GM23338 (cell line): ENCODE results near the gene HAUS8. TPM values are rescaled to one million over a fixed set of nuclear protein-coding genes. Genes with fewer than 3 reads are reported as not detected.

Source experiments
- ATAC-seq: fragments of 200-7000 bp; cut with Tn5 transposase; 3 replicates; pipeline ENCODE4 v1.9.1; 2020
- DNase-seq: peaks from one replicate; pipeline ENCODE4 v3.0.0-alpha.2; 2015; ENCODE audit warnings: low spot score
- H2AFZ ChIP-seq: fragments of 200-600 bp; sonication (generic); 2 replicates; pipeline ENCODE4 v1.8.0; 2016; ENCODE audit warnings: antibody characterized with exemption, mild to moderate bottlenecking, moderate library complexity
- H3F3A ChIP-seq: fragments of 200-600 bp; sonication (generic); replicated peaks from 2 replicates; pipeline ENCODE4 v1.8.0; 2017; ENCODE audit warnings: antibody characterized with exemption, mixed run types, low read depth
- H3K27ac ChIP-seq: fragments of 200-600 bp; sonication (generic); 2 replicates; pipeline ENCODE4 v1.6.1; 2016; ENCODE audit warnings: low read depth
- H3K27me3 ChIP-seq: fragments of 200-600 bp; sonication (generic); 2 replicates; pipeline ENCODE4 v1.8.0; 2016; ENCODE audit warnings: mild to moderate bottlenecking, mixed run types, moderate library complexity; ENCODE audit not compliant: insufficient read depth
- H3K36me3 ChIP-seq: fragments of 200-600 bp; sonication (generic); 2 replicates; pipeline ENCODE4 v1.8.0; 2016; ENCODE audit warnings: mild to moderate bottlenecking; ENCODE audit not compliant: insufficient read depth
- H3K4me1 ChIP-seq: fragments of 200-600 bp; sonication (generic); 2 replicates; pipeline ENCODE4 v1.8.0; 2016; ENCODE audit warnings: mild to moderate bottlenecking, moderate library complexity; ENCODE audit not compliant: insufficient read depth
- H3K4me2 ChIP-seq: fragments of 200-600 bp; sonication (generic); 2 replicates; pipeline ENCODE4 v1.7.1; 2017; ENCODE audit warnings: mixed run types
- H3K4me3 ChIP-seq: fragments of 200-600 bp; sonication (generic); 2 replicates; pipeline ENCODE4 v1.6.1; 2016; ENCODE audit warnings: mixed run types
- H3K79me2 ChIP-seq: fragments of 200-600 bp; sonication (generic); replicated peaks from 2 replicates; pipeline ENCODE4 v1.8.0; 2017; ENCODE audit warnings: mild to moderate bottlenecking; ENCODE audit not compliant: insufficient read depth
- H3K9me2 ChIP-seq: fragments of 200-600 bp; sonication (generic); 2 replicates; pipeline ENCODE4 v1.8.0; 2017; ENCODE audit not compliant: insufficient read depth
- H4K20me1 ChIP-seq: fragments of 200-600 bp; sonication (generic); replicated peaks from 2 replicates; pipeline ENCODE4 v1.8.0; 2017; ENCODE audit warnings: mild to moderate bottlenecking; ENCODE audit not compliant: insufficient read depth
- H3K27ac Mint-ChIP-seq: 2 replicates; pipeline ENCODE4 v1.8.0; 2020; ENCODE audit warnings: inconsistent platforms, mild to moderate bottlenecking, moderate library complexity, mixed read lengths
- H3K27me3 Mint-ChIP-seq: 3 replicates; pipeline ENCODE4 v1.8.0; 2022; ENCODE audit warnings: low read depth, mild to moderate bottlenecking, moderate library complexity, mixed read lengths, inconsistent platforms; ENCODE audit not compliant: insufficient read depth, poor library complexity
- H3K36me3 Mint-ChIP-seq: 3 replicates; pipeline ENCODE4 v1.8.0; 2021; ENCODE audit warnings: low read depth, mild to moderate bottlenecking, inconsistent platforms, moderate library complexity, mixed read lengths
- H3K4me1 Mint-ChIP-seq: 3 replicates; pipeline ENCODE4 v1.8.0; 2020; ENCODE audit warnings: mild to moderate bottlenecking, inconsistent platforms, mixed read lengths
- H3K4me3 Mint-ChIP-seq: 3 replicates; pipeline ENCODE4 v1.8.0; 2021; ENCODE audit warnings: moderate library complexity, mild to moderate bottlenecking, inconsistent platforms, mixed read lengths
- H3K9me3 Mint-ChIP-seq: 3 replicates; pipeline ENCODE4 v1.8.0; 2020; ENCODE audit warnings: moderate library complexity, mild to moderate bottlenecking, inconsistent platforms, mixed read lengths
- CREB1 ChIP-seq: fragments of 250-450 bp; sonication (Bioruptor Pico); IDR thresholded peaks from 2 replicates; pipeline ENCODE4 v1.5.0; 2020; ENCODE audit warnings: low read depth, mild to moderate bottlenecking, moderate library complexity
- CTCF ChIP-seq, 2 experiments: fragments of 200-600 bp in 1 of 2; sonication (generic) in 1 of 2; conservative IDR thresholded peaks; 2 replicates each; pipeline versions ENCODE4 v1.5.1 to v1.6.1; 2016 to 2017; ENCODE audit warnings: antibody characterized with exemption in 2 of 2, low read depth in 2 of 2, mild to moderate bottlenecking in 2 of 2, moderate library complexity in 1 of 2
- EZH2phosphoT487 ChIP-seq: fragments of 200-600 bp; sonication (generic); IDR thresholded peaks from one replicate; pipeline ENCODE4 v1.8.1; 2018; ENCODE audit warnings: antibody characterized with exemption; ENCODE audit not compliant: unreplicated experiment
- NANOG ChIP-seq: IDR thresholded peaks from 2 replicates; pipeline ENCODE4 v1.6.1; 2016; ENCODE audit warnings: antibody characterized with exemption, borderline replicate concordance
- STAT1 ChIP-seq: IDR thresholded peaks from one replicate; pipeline ENCODE4 v1.6.1; 2016; ENCODE audit warnings: antibody characterized with exemption; ENCODE audit not compliant: unreplicated experiment
- ZNF462 ChIP-seq: fragments of 250-450 bp; sonication (Bioruptor Pico); IDR thresholded peaks from 2 replicates; pipeline ENCODE4 v1.5.0; 2020; ENCODE audit warnings: mild to moderate bottlenecking, moderate library complexity
- polyA plus RNA-seq: library from polyadenylated mRNA; unstranded; fragments of >200 nt; fragmentation: Nextera tagmentation; extraction: Ambion mirVana; gene quantifications from 2 replicates; pipeline ENCODE4 v1.2.1, GENCODE V29; 2016
- total RNA-seq: library from RNA; depleted of rRNA; stranded (reverse); fragments of >200 nt; shearing (Covaris generic); gene quantifications from 2 replicates; pipeline ENCODE4 v1.2.3, GENCODE V29; 2014

Gene HAUS8
- total and polyA plus RNA-seq, 2 experiments from 2014 or later = 11.1 to 33.3 TPM

- TF ChIP-seq CTCF (conservative IDR thresholded peaks at IDR 0.05; ENCODE audit: low read depth in 2 of 2) (no peak), CREB1 (CRISPR knock-in tag) (no peak), EZH2phosphoT487 (no peak)
These were observed 4.6 kb upstream of the HAUS8 start (continued) for GRCh38 chr19:17079710-17080439.

GRCh38 chr19:17078920-17079709 lies 3.9 kb upstream of the HAUS8 start:
- no peak for ATAC-seq
- H2AFZ ChIP-seq = no peak overlapping the region
- peaks cover 40% of the 10 kb centered on the region for H3K4me1 Mint-ChIP-seq

GRCh38 chr19:17078036-17078919 lies 3.0 kb upstream of the HAUS8 start:
- peaks cover 6% of the 10 kb centered on the region for H3K36me3 Mint-ChIP-seq
- H4K20me1 ChIP-seq = peaks cover 50% of the 10 kb centered on the region
- peak overlapping the region; percentile 28; the same call in 2 of the 3 replicates for H3K4me3 Mint-ChIP-seq
- no peak overlapping the region for H3K27ac Mint-ChIP-seq
- ATAC-seq = no peak
- no peak overlapping the region for H3K4me3 ChIP-seq
- 0 out of 2 replicates have a peak overlapping the region, but pooled peaks have one; percentile 26 for H3K27ac ChIP-seq
- no peaks in the 10 kb centered on the region for H3K9me3 Mint-ChIP-seq
- no peak for DNase-seq
- H3K27me3 ChIP-seq = no peaks in the 10 kb centered on the region
- no peaks in the 10 kb centered on the region for H3K36me3 ChIP-seq
- H3K27me3 Mint-ChIP-seq = peaks cover 18% of the 10 kb centered on the region
- H3K4me1 Mint-ChIP-seq = peaks cover 47% of the 10 kb centered on the region
- 0 out of 2 replicates have a peak overlapping the region, but pooled peaks have one; percentile 38 for H3K4me2 ChIP-seq
- peaks cover 87% of the 10 kb centered on the region for H3K79me2 ChIP-seq
- H3F3A ChIP-seq = peaks cover 3% of the 10 kb centered on the region; the same call in 1 of the 2 replicates
- H2AFZ ChIP-seq = no peak overlapping the region
- H3K9me2 ChIP-seq = no peaks in the 10 kb centered on the region
- H3K4me1 ChIP-seq = peaks cover 13% of the 10 kb centered on the region; the same call in 1 of the 2 replicates
- TF ChIP-seq EZH2phosphoT487 (no peak), ZNF462 (CRISPR knock-in tag) (no peak), STAT1 (no peak)

More at GRCh38 chr19:17078920-17079709, 3.9 kb upstream of the HAUS8 start:
- Mint-ChIP-seq H3K27me3 (peaks cover 15% of the 10 kb centered on the region), H3K27ac (no peak overlapping the region), H3K36me3 (peaks cover 4% of the 10 kb centered on the region; the same call in 1 of the 3 replicates), H3K4me3 (peak overlapping the region; percentile 9; the same call in 1 of the 3 replicates), H3K9me3 (no peaks in the 10 kb centered on the region)
- Histone ChIP-seq H3K4me1 (peaks cover 5% of the 10 kb centered on the region; the same call in 1 of the 2 replicates), H3K4me3 (no peak overlapping the region), H3K79me2 (peaks cover 87% of the 10 kb centered on the region), H3K27me3 (no peaks in the 10 kb centered on the region), H3K9me2 (no peaks in the 10 kb centered on the region), H3F3A (peaks cover 3% of the 10 kb centered on the region; the same call in 1 of the 2 replicates), H3K4me2 (peak overlapping the region; percentile 38; the same call in 1 of the 2 replicates), H3K36me3 (no peaks in the 10 kb centered on the region), H3K27ac (peak overlapping the region; percentile 26; the same call in 1 of the 2 replicates), H4K20me1 (peaks cover 42% of the 10 kb centered on the region)
- no peak for TF ChIP-seq NANOG
- TF ChIP-seq EZH2phosphoT487 = no peak
- DNase-seq = no peak
